HG03060 (cell line): Measurements from ENCODE around the gene SERF1B.
A peak's percentile ranks its signal among the peaks of the same experiment; 100 is the strongest.
"Not testable (repeated sequence)": the region's sequence is repeated elsewhere in the genome, so short reads cannot be mapped to it uniquely, and the experiment has no call there.

ENCODE experiments used
- ATAC-seq: cut with Tn5 transposase; IDR thresholded peaks from one replicate; pipeline ENCODE4 v1.9.1; 2021; ENCODE audit warnings: low read depth, moderate number of reproducible peaks; ENCODE audit not compliant: unreplicated experiment

Gene SERF1B

GRCh38 chr5:70025106-70025844, at the start of gene SERF1B:
Gene SERF1B (plus strand): TSS chr5:70025251. CDS start chr5:70025452, 201 bp downstream.
- ATAC-seq: peak; percentile 55

DNA sequence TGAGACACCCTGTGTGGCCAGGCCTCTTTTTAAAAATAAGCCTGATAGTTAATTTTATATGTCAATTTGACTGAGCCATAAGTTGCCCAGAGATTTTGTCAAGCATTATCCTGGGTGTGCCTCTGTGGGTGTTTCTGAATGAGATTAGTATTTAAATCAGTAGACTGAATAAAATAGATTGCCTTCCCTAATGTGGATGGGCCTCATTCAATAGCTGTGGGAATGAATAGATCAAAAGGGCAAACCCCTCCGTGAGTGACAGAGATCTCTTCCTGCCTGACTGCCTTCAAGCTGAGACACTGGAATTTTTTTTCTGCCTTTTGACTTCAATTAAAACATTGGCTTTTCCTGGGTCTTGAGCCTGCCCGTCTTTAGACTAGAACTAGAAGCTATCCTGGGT, 33.3 kb upstream of the SERF1B start:
- not testable (repeated sequence) for ATAC-seq

DNA sequence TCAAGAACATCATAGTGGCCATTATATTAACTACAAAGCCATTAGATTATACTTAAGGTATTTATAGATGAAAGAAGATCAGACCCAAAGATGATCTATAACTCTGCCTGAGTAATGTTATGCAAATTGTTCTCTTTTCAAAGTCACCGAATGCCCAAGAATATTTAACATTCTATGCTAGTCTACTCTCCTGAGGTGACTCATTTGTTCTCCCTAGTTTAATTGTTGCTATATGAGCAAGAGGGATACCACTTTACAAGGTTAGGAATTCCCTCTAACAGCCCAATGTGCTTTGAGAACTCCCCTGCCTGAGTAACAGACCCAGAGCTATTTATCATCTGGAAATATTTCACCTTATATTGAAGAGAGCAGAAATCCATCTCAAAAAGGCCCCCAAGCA, 29.5 kb upstream of the SERF1B start:
- not testable (repeated sequence) for ATAC-seq

GRCh38 chr5:70020660-70021059, 4.4 kb upstream of the SERF1B start:
- not testable (repeated sequence) for ATAC-seq

GRCh38 chr5:70025845-70026145, 744 bp downstream of the SERF1B start:
- peak; percentile 13 for ATAC-seq

DNA sequence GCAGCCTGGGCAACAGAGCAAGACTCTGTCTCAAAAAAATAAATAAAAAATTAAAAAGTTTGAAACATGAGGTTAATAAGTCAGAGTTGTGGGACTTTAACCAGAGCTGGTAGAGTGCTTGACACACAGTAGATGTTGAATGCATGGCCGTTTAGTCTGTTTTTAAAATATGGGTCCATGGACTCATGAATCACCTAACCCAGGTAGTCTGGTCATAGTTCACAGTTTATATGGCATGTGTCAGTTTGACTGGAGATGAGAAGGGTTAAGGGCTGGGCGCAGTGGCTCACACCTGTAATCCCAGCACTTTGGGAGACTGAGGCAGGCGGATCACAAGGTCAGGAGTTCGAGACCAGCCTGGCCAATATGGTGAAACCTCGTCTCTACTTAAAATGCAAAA, 6.2 kb downstream of the SERF1B start:
- not testable (repeated sequence) for ATAC-seq

GRCh38 chr5:70041411-70041810, 16.4 kb downstream of the SERF1B start:
- ATAC-seq: not testable (repeated sequence)

- not testable (repeated sequence) for ATAC-seq
These were observed 24.7 kb downstream of the SERF1B start for GRCh38 chr5:70049790-70050142.

GRCh38 chr5:70056289-70056942, 31.4 kb downstream of the SERF1B start:
- not testable (repeated sequence) for ATAC-seq

GRCh38 chr5:70057140-70057539, 32.1 kb downstream of the SERF1B start:
- not testable (repeated sequence) for ATAC-seq

- not testable (repeated sequence) for ATAC-seq
These were observed 52.6 kb downstream of the SERF1B start for GRCh38 chr5:70077632-70078031.

- ATAC-seq: not testable (repeated sequence)
These were observed 63.9 kb downstream of the SERF1B start for GRCh38 chr5:70088907-70089464.

DNA sequence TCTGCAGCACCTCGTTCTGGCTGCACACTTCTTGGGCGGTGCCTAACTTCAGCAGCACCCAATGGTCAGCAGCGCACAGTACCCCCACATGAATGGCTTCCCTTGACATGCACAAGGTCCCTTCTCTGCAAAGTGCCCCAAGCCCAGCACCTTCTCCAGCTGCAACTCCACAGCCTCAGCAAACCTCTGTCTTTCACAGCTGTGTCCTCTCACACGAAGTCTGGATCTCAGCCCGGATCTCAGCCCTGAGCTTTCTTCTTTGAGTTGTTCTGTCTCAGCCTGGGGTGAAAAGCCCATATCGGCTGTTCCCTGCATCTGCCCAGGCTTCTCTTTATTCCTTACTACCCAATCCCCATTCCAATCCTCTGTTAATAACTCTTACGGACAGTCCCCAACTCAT, 66.7 kb downstream of the SERF1B start:
- not testable (repeated sequence) for ATAC-seq
